Stimulated activated CD4-positive, alpha-beta T cell treated with anti-CD3 and anti-CD28 coated beads, TNF-alpha, amount 100 ng/mL, for 48 hours (primary cell): ENCODE data around the gene RHPN2.
A peak's percentile ranks its signal among the peaks of the same experiment; 100 is the strongest.
"Not testable (repeated sequence)": the region's sequence is repeated elsewhere in the genome, so short reads cannot be mapped to it uniquely, and the experiment has no call there.

ENCODE experiments used
- DNase-seq, 3 donors: peaks; one replicate each; pipeline ENCODE4 v3.0.0-alpha.2; 2020; ENCODE audit warnings: low read depth in 3 of 3

Gene RHPN2

GRCh38 chr19:33066543-33066942, 1.9 kb upstream of the RHPN2 start:
- no peak for DNase-seq

DNA sequence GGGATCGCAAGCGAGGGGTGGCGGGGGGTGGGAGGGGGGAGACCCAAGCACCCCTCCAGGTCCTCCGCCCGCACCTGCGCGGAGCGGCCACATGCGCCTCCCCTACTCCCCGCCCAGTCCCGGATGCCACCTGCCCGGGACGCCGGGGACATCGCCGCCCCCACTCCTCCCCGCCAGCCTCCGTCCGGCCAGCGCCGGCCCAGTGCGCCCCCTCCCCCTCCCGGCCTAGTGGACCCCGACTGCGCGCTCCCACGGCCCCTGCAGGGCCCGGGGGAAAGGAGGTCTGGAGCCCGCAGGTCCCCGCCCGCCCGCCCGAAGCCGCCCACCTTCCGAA, 263 bp downstream of the RHPN2 start:
- peak in 1 of 3 donors; percentile 21 for DNase-seq

DNA sequence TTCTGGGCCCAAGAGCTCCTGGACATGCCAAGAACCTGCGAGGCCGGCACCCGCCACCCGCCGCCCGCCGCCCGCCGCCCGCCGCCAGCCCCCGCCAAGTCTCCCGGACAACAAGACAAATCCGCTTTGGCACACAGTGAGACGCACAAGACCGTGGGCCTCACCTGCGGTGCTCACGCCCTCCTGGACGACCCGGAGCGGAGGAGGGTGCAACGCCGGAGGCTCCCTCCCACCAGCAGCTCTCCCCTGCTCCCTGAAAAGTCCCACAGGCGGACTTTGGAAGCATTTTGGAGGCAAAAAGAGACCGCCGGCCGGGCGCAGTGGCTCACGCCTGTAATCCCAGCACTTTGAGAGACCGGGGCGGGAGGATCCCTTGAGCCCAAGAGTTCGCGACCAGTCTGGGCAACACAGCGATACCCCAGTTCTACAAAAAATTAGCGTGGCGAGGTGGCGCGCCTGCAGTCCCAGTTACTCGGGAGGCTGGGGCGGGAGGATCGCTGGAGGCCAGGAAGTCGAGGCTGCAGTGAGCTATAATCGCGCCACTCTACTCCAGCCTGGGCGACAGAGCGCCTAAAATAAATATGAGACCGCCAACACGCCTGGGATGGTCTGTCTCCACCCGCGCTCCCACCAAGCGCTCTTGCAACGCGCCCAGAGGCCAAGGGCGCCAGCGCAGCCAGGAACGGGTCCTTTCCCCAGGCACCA, 783 bp downstream of the RHPN2 start:
- DNase-seq: no peak

GRCh38 chr19:33063356-33063752, 1.3 kb downstream of the RHPN2 start:
- no peak for DNase-seq

DNA sequence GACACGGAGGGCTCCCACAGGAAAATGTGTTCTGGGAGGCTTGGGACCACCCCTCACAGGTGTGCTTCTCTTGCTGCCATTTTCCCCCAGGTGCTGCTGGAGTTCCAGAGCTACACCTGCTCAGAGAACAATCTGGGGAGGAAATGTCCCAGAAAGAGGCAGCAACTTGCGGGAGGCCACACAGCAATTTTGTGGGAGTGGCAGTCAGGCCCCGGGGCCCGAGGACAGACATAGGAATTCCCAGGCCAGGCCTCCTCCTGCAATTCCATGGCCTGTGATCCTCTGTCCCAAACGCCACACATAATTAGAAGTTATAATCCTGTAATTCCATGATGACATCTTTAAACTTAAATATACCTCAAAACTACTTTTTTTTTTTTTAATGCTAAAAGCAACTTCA, 1.8 kb downstream of the RHPN2 start:
- DNase-seq: no peak

GRCh38 chr19:33060586-33060985, 4.1 kb downstream of the RHPN2 start:
- no peak for DNase-seq

DNA sequence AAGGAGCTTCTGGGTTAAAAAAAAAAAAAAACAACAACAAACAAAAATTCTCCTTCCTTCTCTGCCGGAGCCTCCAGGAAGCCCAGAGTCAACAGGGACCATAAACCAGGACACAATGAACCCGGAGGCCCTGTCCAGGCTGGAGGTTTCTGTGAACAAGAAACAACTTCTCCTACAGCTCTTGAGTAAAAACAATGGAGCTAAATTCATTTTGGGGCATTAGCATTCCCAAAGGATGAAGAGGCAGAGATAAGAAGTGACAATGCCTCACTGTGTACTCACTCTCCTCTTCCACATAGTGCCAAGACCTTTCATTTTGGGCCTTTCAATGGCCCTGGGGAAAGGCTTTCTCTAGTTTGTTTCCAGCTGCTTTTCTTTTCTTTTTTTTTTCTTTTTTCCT, 9.0 kb downstream of the RHPN2 start:
- no peak for DNase-seq

- no peak for DNase-seq
These were observed 10.1 kb downstream of the RHPN2 start for GRCh38 chr19:33054623-33055022.

- DNase-seq: no peak
These were observed 12.2 kb downstream of the RHPN2 start for GRCh38 chr19:33052352-33052972.

GRCh38 chr19:33050110-33050509, 14.6 kb downstream of the RHPN2 start:
- DNase-seq: no peak

DNA sequence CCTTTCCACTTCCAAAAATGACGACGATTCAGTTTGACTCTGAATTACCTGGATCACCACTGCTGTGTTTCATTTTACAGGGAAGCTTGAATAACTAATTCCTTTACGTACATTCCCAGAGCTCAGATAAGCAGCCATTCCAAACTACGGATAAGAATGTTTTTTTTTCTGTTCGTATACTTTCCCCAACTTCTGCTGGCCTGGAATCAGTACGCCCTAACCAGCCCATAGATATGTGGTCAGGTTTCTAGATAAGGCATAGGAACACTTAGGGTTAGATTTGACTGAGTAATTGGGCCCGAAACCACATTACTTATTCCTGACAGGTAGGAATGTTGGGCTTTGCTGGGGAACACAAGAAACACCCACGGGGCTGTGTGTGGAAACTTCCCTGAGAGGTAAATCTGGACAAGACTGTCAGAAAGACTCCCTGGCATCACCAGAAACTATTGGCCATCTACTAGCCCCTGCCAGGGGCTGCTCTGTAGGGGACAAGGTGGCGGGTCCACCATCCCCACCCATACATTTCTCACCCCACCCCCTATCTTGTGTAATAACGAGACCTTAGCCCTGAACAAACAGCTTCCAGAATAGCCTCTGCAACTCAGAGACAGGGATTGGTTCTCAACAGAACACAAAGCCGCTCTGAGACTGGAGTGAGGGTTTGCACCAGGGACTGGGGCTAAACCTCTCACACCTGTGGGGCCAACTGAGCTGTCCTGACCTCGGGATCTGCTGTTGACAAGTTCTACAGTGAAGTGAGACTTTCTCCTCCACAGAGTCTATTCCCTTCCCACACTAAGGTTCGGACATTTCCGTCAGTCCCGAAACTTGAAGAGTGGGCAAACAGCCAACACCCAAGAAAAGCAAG, 15.6 kb downstream of the RHPN2 start:
- no peak for DNase-seq

DNA sequence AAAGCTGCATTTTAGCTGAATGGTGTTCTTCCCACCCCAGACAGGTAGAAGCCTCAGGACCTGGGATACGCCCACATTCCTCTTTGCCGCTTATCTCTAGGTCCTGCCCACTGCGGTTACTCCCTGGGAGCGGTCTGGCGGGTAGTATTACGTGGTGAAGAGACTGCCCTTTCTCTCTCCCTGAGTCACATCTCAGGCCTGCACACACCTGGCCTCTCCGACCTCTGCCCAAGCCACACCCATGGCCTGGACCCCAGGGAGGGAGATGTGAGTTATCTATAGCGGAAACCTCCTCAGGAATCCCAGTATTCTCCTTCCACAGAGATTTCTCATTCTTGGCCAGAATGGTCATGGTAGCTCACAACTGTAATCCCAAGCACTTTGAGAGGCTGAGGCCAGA, 17.3 kb downstream of the RHPN2 start:
- DNase-seq: no peak

DNA sequence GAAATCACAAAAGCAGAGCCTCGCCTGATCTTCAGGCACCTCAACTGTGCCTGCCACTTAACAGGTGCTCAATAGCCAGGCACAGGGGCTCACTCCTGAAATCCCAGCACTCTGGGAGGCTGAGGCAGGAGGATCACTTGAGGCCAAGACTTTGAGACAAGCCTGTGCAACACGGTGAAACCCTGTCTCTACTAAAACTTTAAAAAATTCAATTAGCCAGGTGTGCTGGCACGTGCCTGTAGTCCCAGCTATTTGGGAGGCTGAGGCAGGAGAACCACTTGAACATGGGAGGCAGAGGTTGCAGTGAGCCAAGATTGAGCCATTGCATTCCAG, 22.9 kb downstream of the RHPN2 start:
- not testable (repeated sequence) for DNase-seq

- DNase-seq: no peak
These were observed 23.5 kb downstream of the RHPN2 start for GRCh38 chr19:33040994-33041827.

DNA sequence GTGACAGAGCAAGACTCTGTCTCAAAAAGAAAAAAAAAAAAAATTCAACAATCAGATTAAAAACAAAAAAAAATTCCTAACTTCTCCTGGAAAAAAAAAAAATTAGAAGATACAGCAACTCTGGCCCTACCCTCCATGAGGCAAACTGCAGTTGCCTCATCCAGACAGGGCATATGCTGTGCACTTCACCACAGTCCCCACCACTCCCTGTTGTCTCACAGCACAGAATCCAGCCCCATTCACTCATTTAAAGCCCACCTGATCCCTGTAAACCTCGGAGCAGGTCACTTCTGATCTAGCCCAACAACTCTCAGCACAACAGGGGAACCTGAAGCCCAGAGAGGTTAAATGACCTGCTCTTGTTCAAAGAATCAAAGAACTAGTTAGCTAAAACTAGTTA, 24.9 kb downstream of the RHPN2 start:
- DNase-seq: no peak

DNA sequence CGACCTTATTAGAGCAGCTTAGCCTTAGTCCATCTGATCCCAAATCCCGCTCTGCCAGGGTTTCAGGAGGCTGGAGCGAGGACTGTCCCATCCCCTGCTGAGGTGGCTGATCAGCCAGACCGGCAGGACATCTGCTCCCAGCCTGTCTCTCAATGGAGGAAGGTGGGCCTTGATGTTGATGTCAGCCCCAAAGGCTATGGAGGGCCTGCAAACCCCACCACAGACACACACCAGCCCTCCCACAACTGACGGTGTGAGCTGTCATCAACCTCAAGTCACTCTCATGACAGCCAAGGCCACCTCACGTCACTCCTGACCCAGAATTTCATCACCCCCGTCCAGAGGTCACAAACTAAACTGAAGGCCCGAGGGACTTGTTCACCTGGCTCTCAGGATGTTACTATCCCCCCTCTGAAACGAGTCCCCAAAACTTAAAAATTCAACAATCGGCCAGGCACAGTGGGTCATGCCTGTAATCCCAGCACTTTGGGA, 25.5 kb downstream of the RHPN2 start:
- no peak for DNase-seq

DNA sequence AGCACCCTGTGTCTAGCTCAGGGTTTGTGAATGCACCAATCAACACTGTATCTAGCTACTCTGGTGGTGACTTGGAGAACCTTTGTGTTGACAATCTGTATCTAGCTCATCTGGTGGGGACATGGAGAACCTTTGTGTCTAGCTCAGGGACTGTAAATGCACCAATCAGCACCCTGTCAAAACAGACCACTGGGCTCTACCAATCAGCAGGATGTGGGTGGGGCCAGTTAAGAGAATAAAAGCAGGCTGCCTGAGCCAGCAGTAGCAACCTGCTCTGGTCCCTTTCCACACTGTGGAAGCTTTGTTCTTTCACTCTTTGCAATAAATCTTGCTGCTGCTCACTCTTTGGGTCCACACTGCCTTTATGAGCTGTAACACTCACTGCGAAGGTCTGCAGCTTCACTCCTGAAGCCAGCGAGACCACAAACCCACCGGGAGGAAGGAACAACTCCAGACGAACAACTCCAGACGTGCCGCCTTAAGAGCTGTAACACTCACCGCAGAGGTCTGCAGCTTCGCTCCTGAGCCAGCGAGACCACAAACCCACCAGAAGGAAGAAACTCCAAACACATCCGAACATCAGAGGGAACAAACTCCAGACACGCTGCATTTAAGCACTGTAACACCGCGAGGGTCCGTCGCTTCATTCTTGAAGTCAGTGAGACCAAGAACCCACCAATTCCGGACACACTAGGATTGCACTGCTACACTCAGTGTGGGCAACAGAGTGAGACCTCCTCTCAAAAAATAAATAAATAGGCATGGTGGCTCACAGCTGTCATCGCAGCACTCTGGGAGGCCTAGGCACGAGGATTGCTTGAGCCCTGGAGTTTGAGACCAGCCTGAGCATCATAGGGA, 27.3 kb downstream of the RHPN2 start:
- peak in 1 of 3 donors; percentile 24 for DNase-seq

DNA sequence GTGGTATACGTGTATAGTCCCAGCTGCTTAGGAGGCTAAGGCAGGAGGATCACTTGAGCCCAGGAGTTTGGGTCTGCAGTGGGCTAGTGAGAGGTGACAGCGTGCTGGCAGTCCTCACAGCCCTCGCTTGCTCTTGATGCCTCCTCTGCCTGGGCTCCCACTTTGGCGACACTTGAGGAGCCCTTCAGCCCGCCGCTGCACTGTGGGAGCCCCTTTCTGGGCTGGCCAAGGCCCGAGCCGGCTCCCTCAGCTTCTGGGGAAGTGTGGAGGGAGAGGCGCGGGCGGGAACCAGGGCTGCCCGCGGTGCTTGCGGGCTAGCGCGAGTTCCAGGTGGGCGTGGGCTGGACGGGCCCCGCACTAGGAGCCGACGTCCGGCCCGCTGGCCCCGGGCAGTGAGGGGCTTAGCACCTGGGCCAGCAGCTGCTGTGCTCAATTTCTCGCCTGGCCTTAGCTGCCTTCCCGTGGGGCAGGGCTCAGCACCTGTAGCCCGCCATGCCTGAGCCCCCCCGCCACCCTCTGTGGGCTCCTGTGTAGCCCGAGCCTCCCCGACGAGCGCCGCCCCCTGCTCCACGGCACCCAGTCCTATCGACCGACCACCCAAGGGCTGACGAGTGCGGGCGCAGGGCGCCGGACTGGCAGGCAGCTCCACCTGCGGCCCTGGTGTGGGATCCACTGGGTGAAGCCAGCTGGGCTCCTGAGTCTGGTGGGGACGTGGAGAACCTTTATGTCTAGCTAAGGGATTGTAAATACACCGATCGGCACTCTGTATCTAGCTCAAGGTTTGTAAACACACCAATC, 28.1 kb downstream of the RHPN2 start:
- not testable (repeated sequence) for DNase-seq

DNA sequence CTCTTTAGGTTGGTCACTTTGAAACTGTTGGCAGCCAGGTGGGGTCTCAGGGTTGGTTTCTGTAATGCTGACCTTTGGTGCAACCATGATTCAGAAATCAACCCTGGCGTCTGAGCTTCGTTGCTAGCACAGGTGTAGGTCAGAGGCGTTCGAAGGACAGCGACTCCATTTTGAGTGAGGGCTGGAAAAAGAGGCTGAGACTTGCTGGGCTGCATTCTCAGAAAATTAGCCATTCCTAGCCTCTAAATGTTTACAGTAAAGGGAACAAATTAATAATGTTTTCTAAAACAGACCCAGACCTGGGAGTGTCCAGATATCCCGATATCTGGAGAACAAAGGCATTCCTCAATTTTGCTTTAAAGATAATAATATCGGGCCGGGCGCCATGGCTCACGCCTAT, 29.2 kb downstream of the RHPN2 start:
- no peak for DNase-seq

GRCh38 chr19:33032218-33032781, 32.4 kb downstream of the RHPN2 start:
- no peak for DNase-seq
